Measurements from ENCODE around the gene MVD. TPM values are rescaled to one million over a fixed set of nuclear protein-coding genes. Genes with fewer than 3 reads are reported as not detected.

MVD gene
- total RNA-seq, 4 donors from 2014 or later = 32.7 to 49.4 (median 39.9) TPM

GRCh38 chr16:88691129-88691813 lies 28.4 kb upstream of the MVD start:
- H3K27ac ChIP-seq = no peak overlapping the region
- no peaks in the 10 kb centered on the region for H3K9me3 ChIP-seq
- H3K27me3 ChIP-seq = peaks cover 0 to 50% of the 10 kb centered on the region in 2 donors
- TF ChIP-seq POLR2A (IDR thresholded peaks at IDR 0.05) (no peak), EP300 (IDR thresholded peaks at IDR 0.05) (no peak), CTCF (IDR thresholded peaks at IDR 0.05) (no peak)
- H3K4me3 ChIP-seq = no peak overlapping the region
- H3K4me1 ChIP-seq = peaks cover 0 to 20% (median 6%) of the 10 kb centered on the region in 4 donors
- DNase-seq (ENCODE audit: low spot score in 2 of 2) = no peak
- WGBS, 2 donors = 80 to 82% methylated on average over 30 to 33 of the region's 33 CpGs
- peaks cover 0 to 14% (median 0%) of the 10 kb centered on the region in 3 donors for H3K36me3 ChIP-seq

GRCh38 chr16:88690341-88691128 lies 27.6 kb upstream of the MVD start:
- Histone ChIP-seq H3K4me3 (no peak overlapping the region), H3K36me3 (peaks cover 0 to 6% (median 0%) of the 10 kb centered on the region in 3 donors)

GRCh38 chr16:88688013-88688778 lies 25.3 kb upstream of the MVD start:
- peaks cover 0 to 79% of the 10 kb centered on the region in 2 donors for H3K27me3 ChIP-seq
- no peaks in the 10 kb centered on the region for H3K36me3 ChIP-seq
- 53% methylated on average over 21 to 28 of the region's 28 CpGs for WGBS, 2 donors

More at GRCh38 chr16:88690341-88691128, 27.6 kb upstream of the MVD start:
- no peak for TF ChIP-seq EP300 (IDR thresholded peaks at IDR 0.05)
- TF ChIP-seq POLR2A (IDR thresholded peaks at IDR 0.05) = no peak
- TF ChIP-seq CTCF (IDR thresholded peaks at IDR 0.05) = no peak
- DNase-seq (ENCODE audit: low spot score in 2 of 2) = no peak
- Histone ChIP-seq H3K27me3 (peaks cover 0 to 57% of the 10 kb centered on the region in 2 donors), H3K27ac (no peak overlapping the region), H3K9me3 (no peaks in the 10 kb centered on the region), H3K4me1 (peaks cover 0 to 28% (median 14%) of the 10 kb centered on the region in 4 donors)
- 77 to 80% methylated on average over 19 to 20 of the region's 21 CpGs for WGBS, 2 donors

GRCh38 chr16:88687676-88688012 lies 24.8 kb upstream of the MVD start:
- DNase-seq (ENCODE audit: low spot score in 2 of 2) = no peak
- H3K36me3 ChIP-seq = no peaks in the 10 kb centered on the region
- H3K4me3 ChIP-seq = no peak overlapping the region
- WGBS, 2 donors = 66 to 72% methylated on average over 3 of the region's 3 CpGs
- H3K9me3 ChIP-seq = no peaks in the 10 kb centered on the region
- peaks cover 0 to 84% of the 10 kb centered on the region in 2 donors for H3K27me3 ChIP-seq
- peak overlapping the region in 1 of 4 donors; percentile 72 for H3K27ac ChIP-seq
- peaks cover 0 to 25% (median 17%) of the 10 kb centered on the region in 4 donors for H3K4me1 ChIP-seq
- no peak for TF ChIP-seq EP300 (IDR thresholded peaks at IDR 0.05)
- TF ChIP-seq CTCF (IDR thresholded peaks at IDR 0.05) = no peak
- TF ChIP-seq POLR2A (IDR thresholded peaks at IDR 0.05) = no peak

More at GRCh38 chr16:88688013-88688778, 25.3 kb upstream of the MVD start:
- TF ChIP-seq EP300 (IDR thresholded peaks at IDR 0.05) (no peak), CTCF (IDR thresholded peaks at IDR 0.05) (no peak), POLR2A (IDR thresholded peaks at IDR 0.05) (no peak)
- no peak for DNase-seq (ENCODE audit: low spot score in 2 of 2)
- no peak overlapping the region for H3K27ac ChIP-seq
- H3K4me1 ChIP-seq = peaks cover 0 to 28% (median 18%) of the 10 kb centered on the region in 4 donors
- no peaks in the 10 kb centered on the region for H3K9me3 ChIP-seq
- no peak overlapping the region for H3K4me3 ChIP-seq

All from tibial nerve (tissue), 4 donors.